Measurements from ENCODE around the gene GTPBP3. TPM values are rescaled to one million over a fixed set of nuclear protein-coding genes. Genes with fewer than 3 reads are reported as not detected.

Gene GTPBP3
- total and polyA plus RNA-seq, 10 donors, result 13.0 to 44.1 (median 24.6) TPM

- TF ChIP-seq POLR2AphosphoS5 (IDR thresholded peaks at IDR 0.05), result no peak
- TF ChIP-seq POLR2A (IDR thresholded peaks at IDR 0.05), result no peak
- no peak for TF ChIP-seq CTCF (IDR thresholded peaks at IDR 0.05 in 8 of 11, conservative IDR thresholded peaks at IDR 0.05 in 3 of 11)
- H3K36me3 ChIP-seq, result peaks cover 0 to 33% (median 12%) of the 10 kb centered on the region in 6 donors
- H3K9me3 ChIP-seq, result no peaks in the 10 kb centered on the region
- peaks cover 0 to 30% (median 21%) of the 10 kb centered on the region in 7 donors for H3K27me3 ChIP-seq (replicated peaks in 1 of 7)
- no peak for DNase-seq
- no peak overlapping the region for H3K27ac ChIP-seq
- H3K4me1 ChIP-seq, result peaks cover 8 to 49% (median 29%) of the 10 kb centered on the region in 6 donors
- H3K4me3 ChIP-seq, result no peak overlapping the region
- 86 to 97% (median 91%) methylated on average over 17 of the region's 17 CpGs for WGBS, 5 donors
- intact Hi-C loops (cut with DNase I; ENCODE audit: low total_unique reads), result no loop called here
Observed at GRCh38 chr19:17325881-17326594, 11.3 kb upstream of the GTPBP3 start.

GRCh38 chr19:17326595-17326966 lies 10.8 kb upstream of the GTPBP3 start:
- no peak for DNase-seq
- Histone ChIP-seq H3K4me3 (no peak overlapping the region), H3K27me3 (replicated peaks in 1 of 7) (peaks cover 0 to 35% (median 21%) of the 10 kb centered on the region in 7 donors), H3K27ac (no peak overlapping the region), H3K36me3 (peaks cover 0 to 28% (median 6%) of the 10 kb centered on the region in 6 donors), H3K9me3 (no peaks in the 10 kb centered on the region), H3K4me1 (peaks cover 8 to 49% (median 29%) of the 10 kb centered on the region in 6 donors)
- intact Hi-C loops (cut with DNase I; ENCODE audit: low total_unique reads), result no loop called here
- 79 to 90% (median 88%) methylated on average over 11 of the region's 11 CpGs for WGBS, 5 donors
- TF ChIP-seq POLR2A (IDR thresholded peaks at IDR 0.05) (no peak), CTCF (IDR thresholded peaks at IDR 0.05 in 8 of 11, conservative IDR thresholded peaks at IDR 0.05 in 3 of 11) (no peak), POLR2AphosphoS5 (IDR thresholded peaks at IDR 0.05) (no peak)

GRCh38 chr19:17327068-17327653 lies 10.2 kb upstream of the GTPBP3 start:
- WGBS, 5 donors, result 88 to 96% (median 92%) methylated on average over 14 to 27 of the region's 27 CpGs
- intact Hi-C loops (cut with DNase I; ENCODE audit: low total_unique reads), result no loop called here

More at GRCh38 chr19:17327068-17327653, 10.2 kb upstream of the GTPBP3 start:
- no peak overlapping the region for H3K27ac ChIP-seq
- no peaks in the 10 kb centered on the region for H3K9me3 ChIP-seq
- TF ChIP-seq POLR2A (IDR thresholded peaks at IDR 0.05) (no peak), POLR2AphosphoS5 (IDR thresholded peaks at IDR 0.05) (peak in 1 of 3 donors; percentile 11), CTCF (IDR thresholded peaks at IDR 0.05 in 8 of 11, conservative IDR thresholded peaks at IDR 0.05 in 3 of 11) (no peak)
- peaks cover 0 to 22% (median 4%) of the 10 kb centered on the region in 6 donors for H3K36me3 ChIP-seq
- peaks cover 8 to 49% (median 29%) of the 10 kb centered on the region in 6 donors for H3K4me1 ChIP-seq
- no peak overlapping the region for H3K4me3 ChIP-seq
- H3K27me3 ChIP-seq (replicated peaks in 1 of 7), result peaks cover 0 to 35% (median 21%) of the 10 kb centered on the region in 7 donors
- DNase-seq, result no peak

Measured in spleen (tissue), 11 donors.